DOHH2 (cell line): ENCODE measurements around the gene LSM2.

ENCODE experiments used
- CTCF ChIP-seq: fragments of 200-600 bp; sonication (generic); IDR thresholded peaks from one replicate; pipeline ENCODE4 v1.5.1; 2014; ENCODE audit warnings: antibody characterized with exemption, mild to moderate bottlenecking, low read depth, low read length; ENCODE audit not compliant: poor library complexity, severe bottlenecking
- EZH2phosphoT487 ChIP-seq: fragments of 200-600 bp; sonication (generic); IDR thresholded peaks from 2 replicates; pipeline ENCODE4 v1.6.1; 2017; ENCODE audit warnings: borderline replicate concordance, mild to moderate bottlenecking, antibody characterized with exemption, low read length, moderate library complexity, mixed read lengths

GRCh38 chr6:31838968-31839367 lies 32.2 kb upstream of the LSM2 start:
- no peak for TF ChIP-seq CTCF
- no peak for TF ChIP-seq EZH2phosphoT487
